GDM1 (cell line): Measurements from ENCODE around the gene S100A7.
"Not testable (repeated sequence)": the region's sequence is repeated elsewhere in the genome, so short reads cannot be mapped to it uniquely, and the experiment has no call there.

Experiments used
- DNase-seq: peaks from one replicate; lab custom pipeline; 2025; lab: John Stamatoyannopoulos, UW

The S100A7 gene

DNA sequence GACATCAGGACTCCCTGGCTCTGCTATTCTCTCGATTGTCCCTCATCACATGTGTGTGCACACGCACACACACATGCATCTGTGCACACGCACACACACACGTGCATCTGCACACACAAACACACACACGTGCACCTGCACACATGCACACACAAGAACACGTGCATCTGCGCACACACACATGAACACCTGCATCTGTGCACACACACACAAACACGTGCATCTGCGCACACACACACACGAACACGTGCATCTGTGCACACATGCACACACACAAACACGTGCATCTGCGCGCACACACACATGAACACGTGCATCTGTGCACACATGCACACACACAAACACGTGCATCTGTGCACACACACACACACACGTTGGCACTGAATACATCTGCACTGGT is 29.4 kb downstream of the S100A7 start:
- no peak for DNase-seq

DNA sequence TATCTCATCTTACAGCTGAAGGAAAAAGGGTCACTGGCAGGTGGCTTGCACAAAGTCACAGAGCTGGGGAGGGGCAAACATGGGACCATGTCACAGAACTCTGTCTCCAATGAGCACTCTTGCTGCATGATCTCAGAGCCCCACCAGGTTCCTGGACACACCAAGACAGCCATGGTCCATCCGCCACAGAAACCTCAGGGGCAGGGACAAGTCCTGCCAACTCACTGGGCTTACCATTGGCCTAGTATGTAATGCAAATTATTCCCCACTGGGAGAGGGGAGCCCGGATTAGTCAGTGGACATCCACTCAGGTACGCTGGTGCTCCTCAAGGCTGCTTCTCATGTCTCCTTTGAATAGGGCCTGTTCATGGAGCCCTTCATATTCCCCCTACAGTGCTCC is 29.9 kb downstream of the S100A7 start:
- DNase-seq: no peak

DNA sequence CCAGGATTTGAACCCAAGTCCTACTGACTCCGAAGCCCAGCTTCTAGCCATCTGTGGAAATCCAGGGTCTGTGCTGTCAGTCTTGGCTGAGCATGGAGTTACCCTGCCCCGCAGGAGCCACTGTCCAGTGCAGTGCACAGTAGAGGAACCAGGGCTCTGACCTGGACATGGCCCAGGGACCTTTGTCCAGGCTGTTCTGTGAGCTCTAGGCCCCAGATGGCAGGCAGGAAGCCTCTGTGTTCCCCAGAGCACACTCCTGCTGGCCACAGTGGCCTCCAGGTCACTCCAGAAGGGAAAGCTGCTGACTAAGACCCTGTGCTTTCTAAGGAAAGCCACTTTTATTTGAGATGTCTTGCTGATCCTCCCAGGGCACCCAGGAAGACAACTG is 30.3 kb downstream of the S100A7 start:
- DNase-seq: no peak

DNA sequence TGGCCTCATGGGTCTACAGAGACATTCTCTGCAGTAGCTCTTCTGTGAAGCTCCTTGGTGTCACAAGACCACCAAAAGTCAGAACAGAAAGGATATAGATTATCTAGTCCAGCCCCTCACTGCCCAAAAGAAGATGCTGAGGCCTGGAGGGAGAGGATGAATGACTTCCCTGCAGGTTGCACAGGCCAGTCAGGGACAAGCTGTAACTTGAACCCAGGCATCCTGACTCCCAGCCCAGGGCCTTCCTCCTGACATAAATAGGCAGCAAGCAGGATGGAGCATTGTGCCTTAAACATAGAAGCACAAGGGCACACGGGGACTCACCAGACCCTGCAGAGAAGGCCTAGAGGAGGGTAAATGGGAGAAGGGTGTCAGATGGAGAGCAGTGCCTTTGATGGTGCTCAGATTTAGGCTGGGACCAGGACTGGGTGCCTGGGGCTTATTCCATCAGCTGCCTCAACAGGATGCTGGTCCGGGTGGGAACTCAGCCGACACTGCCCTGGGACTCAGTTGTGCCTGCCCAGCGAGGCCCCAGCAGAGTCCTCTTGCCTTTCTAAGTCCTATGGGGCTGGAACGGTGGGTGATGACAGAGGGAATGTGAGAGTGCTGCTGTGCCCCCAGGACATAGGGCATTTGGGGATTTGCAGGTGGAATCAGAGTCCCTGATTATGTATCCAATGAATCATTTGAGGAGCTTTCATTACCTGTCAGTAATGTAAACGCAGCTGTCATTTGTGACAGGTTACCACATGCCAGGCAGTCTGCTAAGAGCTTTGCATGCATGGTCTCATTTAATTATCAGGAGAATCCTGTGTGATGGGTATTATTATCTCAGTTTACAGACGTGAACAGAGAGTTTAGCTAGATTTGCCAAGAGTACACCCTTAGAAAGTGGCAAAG is 30.9 kb downstream of the S100A7 start:
- DNase-seq: no peak

DNA sequence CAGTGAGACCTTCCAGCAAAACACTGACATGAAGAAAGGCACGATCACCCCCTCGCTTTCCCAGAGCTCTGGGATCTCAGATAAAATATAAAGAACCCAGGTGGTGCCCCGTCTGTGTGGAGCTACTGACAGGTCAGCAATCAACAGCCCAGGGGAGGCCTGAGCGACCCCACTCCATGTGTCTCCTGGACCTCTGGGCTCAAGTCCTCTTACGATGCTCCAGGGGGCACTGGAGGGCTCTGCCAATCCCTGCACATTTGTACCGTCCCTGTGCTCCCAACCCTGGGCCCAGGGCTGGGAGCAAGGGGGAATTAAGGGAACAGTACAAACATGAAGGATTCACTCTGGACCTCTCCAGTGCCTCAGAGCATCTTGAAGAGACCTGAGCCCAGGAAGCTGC is 31.7 kb downstream of the S100A7 start:
- DNase-seq: no peak

DNA sequence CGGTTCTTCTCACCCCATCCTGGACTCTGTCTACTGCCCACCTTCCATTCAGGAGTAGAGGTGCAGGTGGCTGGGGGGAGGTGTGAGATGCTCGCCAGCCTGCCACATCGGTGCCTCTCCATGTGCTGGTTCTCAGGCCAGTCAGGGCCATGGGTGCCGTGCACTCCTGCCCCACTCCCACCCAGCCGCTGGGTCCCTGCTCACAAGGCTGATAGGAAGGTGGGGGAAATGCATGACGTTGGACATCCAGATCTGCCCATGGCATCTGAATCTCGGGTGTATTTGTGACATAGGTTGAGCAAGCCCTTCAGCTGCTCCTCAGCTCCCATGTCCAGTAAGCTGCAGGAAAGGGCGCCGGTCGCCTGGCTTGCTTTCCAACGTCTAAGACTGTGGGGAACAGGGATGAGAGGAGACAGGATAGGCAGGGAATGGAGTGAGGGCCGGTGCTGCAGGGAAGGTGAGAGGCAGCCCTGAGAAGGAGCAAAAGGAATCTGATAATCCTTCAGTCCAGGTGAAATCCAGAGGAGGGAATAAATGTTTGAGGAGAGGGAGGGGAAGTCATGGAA is 32.3 kb downstream of the S100A7 start:
- DNase-seq: no peak

DNA sequence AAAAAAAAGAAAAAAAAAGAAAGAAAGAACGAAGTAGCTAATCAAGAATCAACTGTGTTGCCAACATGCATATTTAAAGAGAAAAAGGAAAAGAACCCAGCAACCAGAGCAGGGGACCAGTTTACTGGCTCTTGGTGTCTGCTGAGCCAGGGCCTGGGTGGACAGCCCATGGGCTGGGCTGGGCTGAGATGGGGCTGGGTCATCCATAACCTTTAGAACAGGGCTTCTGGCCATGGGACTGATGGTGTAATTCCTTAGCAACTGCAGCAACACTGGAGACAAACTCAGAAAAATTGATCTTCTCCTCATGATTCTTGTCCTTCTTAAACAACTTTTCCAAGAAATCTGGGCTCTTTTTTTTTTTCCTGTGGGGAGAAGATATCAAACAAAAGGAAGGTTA is 33.6 kb downstream of the S100A7 start:
- no peak for DNase-seq

DNA sequence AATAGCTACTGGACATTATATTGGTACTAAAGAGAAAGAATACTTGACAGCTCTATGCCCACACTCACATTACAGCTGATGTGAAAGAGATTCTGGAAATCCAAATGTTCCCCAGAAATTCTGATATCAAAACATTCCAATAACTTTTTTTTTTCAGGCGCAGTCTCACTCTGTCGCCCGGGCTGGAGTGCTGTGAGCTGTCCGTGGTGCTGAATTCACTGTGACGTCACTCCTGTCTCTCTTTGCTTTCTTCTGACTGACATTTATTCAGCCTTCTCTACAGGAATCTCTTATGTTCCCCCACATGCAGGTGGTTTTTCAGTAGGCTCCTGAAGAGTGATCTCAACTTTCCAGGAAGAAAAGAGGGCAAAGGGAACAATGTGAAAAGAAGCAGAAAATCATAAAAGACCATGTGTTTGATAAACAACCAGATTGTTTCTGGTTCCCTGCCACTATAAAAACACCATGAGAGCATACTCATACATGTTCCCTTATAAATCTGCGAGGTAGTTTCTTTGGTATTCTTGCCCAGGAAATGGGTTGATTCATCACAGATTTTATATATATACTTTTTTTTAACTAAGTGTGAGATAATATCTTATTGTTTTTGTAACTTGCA is 37.9 kb downstream of the S100A7 start:
- DNase-seq: peak; percentile 43

DNA sequence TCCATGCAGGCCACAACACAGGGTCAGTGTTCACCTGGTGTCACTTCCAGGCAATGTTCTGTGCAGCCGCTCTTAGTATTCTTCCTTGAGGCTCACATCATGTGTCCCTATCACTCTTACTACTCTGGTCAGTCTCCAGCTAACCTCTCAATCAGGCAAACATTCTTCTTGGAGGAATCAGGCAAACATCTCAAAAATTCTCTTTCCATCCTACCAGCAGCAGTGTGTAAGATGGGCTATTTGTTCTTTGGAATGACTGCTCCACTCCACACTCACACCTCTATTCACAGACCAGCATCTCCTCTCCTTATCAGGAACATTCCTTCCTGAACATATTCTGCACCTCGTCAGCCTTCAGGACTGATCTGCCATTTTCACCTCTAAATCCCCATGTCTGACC is 40.1 kb downstream of the S100A7 start:
- no peak for DNase-seq

DNA sequence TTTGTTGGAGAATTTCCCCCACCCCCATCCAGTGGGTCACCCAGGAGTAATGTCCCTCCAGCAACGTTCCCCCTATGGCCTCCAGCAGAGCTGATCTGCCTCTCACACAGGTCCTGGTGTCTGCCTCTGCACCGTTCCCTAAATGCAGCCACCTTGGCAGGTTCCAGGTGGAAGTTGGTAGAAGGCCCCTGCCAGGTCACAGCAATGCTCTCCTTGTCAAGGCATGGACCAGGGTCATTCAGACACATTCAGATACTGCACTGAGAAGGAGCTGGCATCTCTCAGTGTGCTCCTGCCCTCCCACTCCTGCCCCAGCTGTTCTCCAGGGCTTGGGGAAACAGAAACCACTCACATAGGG is 41.0 kb downstream of the S100A7 start:
- not testable (repeated sequence) for DNase-seq

DNA sequence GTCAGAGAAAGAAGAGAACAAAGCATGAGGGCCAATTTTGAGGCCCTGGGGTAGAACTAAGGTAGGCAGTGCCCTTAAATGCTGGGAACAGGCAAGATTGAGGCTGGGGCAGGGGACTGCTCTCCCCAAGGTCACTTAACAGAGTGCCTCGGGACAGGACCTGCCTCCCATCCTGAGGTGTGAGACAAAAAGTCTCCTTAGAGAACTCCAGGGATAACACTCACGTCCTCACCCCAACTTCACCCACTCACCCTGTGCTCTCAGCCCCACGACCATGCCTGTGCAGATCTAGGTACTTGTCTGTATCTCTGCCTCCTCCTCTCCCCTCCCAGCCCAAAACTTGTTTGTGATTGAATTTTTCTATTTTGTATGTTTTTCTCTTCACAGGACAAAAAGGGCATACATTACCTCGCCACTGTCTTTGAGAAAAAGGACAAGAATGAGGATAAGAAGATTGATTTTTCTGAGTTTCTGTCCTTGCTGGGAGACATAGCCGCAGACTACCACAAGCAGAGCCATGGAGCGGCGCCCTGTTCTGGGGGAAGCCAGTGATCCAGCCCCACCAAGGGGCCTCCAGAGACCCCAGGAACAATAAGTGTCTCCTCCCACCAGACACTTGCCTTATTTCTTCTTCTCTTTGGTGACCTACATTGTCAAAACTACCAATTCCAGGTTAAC is 41.6 kb downstream of the S100A7 start:
- not testable (repeated sequence) for DNase-seq

DNA sequence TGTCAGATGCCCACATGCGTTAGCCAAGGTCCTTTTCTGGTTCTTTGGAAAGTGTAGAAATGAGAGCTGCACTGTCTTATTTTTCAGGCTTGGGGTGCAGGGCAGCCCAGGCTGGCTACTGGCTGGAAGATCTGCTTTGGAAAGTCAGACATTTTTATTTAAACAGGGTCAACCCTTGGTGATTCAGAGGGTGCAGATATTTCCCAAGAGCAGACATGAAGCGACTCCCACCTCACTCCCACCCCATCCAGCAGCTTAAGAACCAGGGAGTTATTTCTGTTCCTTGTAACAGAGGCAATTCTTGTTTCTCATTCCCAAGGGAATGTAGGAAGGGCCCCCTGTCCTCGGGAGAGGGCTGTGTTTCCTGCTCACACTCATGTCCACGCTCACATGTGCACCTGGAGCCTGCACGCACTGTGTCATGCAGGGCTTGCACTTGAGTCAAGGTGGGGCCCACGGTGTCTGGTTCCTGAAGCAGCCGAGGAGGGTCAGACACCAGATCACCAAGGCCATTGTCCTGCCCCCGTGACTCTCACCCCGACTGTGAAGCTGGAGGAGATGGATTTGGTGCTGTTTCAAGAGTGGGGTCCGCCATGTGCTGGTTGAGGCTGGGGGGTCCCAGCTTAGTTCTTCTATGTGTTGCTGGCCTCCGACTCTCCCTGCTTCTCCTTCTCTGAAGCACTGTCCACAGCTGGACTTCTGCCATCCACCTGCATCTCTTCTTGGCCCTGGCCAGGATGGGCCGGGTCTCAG is 43.1 kb downstream of the S100A7 start:
- DNase-seq: no peak

DNA sequence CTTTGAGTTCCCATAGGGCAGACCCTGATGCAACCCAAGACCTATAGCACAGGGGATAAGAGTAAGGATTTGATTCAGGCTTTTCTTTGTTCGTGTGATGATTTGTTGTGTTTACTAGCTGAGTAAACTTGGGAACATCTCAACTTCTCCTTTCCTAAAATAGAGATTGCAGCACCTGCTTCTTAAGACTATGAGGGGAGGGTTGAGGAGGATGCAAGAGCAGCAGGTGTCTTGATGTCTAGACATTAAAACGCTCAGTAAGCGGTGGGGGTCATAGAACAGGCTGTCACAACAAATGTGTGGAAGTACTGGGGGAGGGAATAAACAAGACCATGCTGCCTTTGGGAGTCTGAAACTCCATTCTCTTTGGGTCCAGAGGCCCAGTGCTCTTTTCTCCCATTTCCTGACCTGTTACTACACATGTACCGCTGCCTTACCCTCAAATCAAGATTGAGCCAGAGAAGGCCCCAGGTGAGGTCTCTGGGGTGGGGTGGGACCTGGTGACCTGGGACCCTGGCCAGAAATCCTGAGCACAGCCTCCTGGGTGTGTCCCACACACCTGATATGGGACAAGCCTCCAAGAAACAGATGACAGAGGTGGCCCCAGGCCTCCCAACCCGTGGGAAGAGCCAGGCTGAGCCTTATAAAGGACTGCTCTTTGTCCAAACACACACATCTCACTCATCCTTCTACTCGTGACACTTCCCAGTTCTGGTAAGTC is 44.4 kb downstream of the S100A7 start, which contains the start of gene S100A7A:
TSS of gene S100A7A (plus strand) at position 671 of the 721 bp plus-strand sequence. CDS start 1,563 bp downstream, outside the sequence.
- DNase-seq: no peak

DNA sequence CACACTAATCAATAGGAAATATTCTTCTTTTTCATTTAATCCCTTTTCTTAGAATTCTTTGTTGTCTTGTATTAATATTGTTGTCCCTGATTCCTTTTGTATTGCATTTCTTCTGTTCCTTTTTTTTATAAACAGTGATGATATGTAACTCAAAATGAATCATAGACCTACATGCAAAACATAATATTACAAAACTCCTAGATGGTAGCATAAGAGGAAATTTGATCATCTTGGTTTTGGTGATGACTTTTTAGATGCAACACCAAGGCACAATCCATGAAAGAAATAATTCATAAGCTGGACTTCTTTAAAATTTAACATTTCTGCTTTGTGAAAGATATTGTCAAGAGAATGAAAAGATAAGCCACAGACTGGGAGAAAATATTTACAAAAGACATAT is 46.5 kb downstream of the S100A7 start:
- not testable (repeated sequence) for DNase-seq
